ENCODE measurements around the gene DUOXA1.
"Not testable (repeated sequence)": the region's sequence is repeated elsewhere in the genome, so short reads cannot be mapped to it uniquely, and the experiment has no call there.

Gene DUOXA1

GRCh38 chr15:45106002-45106790, 23.5 kb downstream of the DUOXA1 start:
- H3K27me3 ChIP-seq (ENCODE audit: control insufficient read depth, insufficient read depth, low read length) = peaks cover 63% of the 10 kb centered on the region
- no peaks in the 10 kb centered on the region for H3K36me3 ChIP-seq (ENCODE audit: insufficient read depth, low read length)
- H3K4me2 ChIP-seq (ENCODE audit: low read length) = no peak overlapping the region
- no peak overlapping the region for H3K4me3 ChIP-seq (ENCODE audit: low read length)
- H3K9me3 ChIP-seq (replicated peaks; ENCODE audit: low read length) = no peaks in the 10 kb centered on the region
- H3K4me1 ChIP-seq (ENCODE audit: control insufficient read depth, insufficient read depth, low read length) = no peaks in the 10 kb centered on the region
- no peak overlapping the region for H3K9ac ChIP-seq (ENCODE audit: low read depth, low read length)

- H3K4me3 ChIP-seq (ENCODE audit: low read length) = no peak overlapping the region
- H3K27me3 ChIP-seq (ENCODE audit: control insufficient read depth, insufficient read depth, low read length) = peaks cover 68% of the 10 kb centered on the region
- H3K4me1 ChIP-seq (ENCODE audit: control insufficient read depth, insufficient read depth, low read length) = no peaks in the 10 kb centered on the region
- H3K4me2 ChIP-seq (ENCODE audit: low read length) = no peak overlapping the region
- no peak overlapping the region for H3K9ac ChIP-seq (ENCODE audit: low read depth, low read length)
- no peaks in the 10 kb centered on the region for H3K36me3 ChIP-seq (ENCODE audit: insufficient read depth, low read length)
- no peaks in the 10 kb centered on the region for H3K9me3 ChIP-seq (replicated peaks; ENCODE audit: low read length)
Observed at GRCh38 chr15:45105586-45105985, 24.1 kb downstream of the DUOXA1 start.

- H3K9me3 ChIP-seq (replicated peaks; ENCODE audit: low read length); H3K36me3 ChIP-seq (ENCODE audit: insufficient read depth, low read length); H3K4me3 ChIP-seq (ENCODE audit: low read length); H3K9ac ChIP-seq (ENCODE audit: low read depth, low read length); H3K4me1 ChIP-seq (ENCODE audit: control insufficient read depth, insufficient read depth, low read length); H3K4me2 ChIP-seq (ENCODE audit: low read length): not testable (repeated sequence)
- peaks cover 64% of the 10 kb centered on the region for H3K27me3 ChIP-seq (ENCODE audit: control insufficient read depth, insufficient read depth, low read length)
Observed at GRCh38 chr15:45104170-45104569, 25.5 kb downstream of the DUOXA1 start.

GRCh38 chr15:45102226-45102625, 27.5 kb downstream of the DUOXA1 start:
- Histone ChIP-seq H3K9me3 (replicated peaks; ENCODE audit: low read length) (no peaks in the 10 kb centered on the region), H3K4me1 (ENCODE audit: control insufficient read depth, insufficient read depth, low read length) (no peaks in the 10 kb centered on the region), H3K27me3 (ENCODE audit: control insufficient read depth, insufficient read depth, low read length) (peaks cover 62% of the 10 kb centered on the region), H3K36me3 (ENCODE audit: insufficient read depth, low read length) (no peaks in the 10 kb centered on the region), H3K4me3 (ENCODE audit: low read length) (no peak overlapping the region), H3K9ac (ENCODE audit: low read depth, low read length) (no peak overlapping the region), H3K4me2 (ENCODE audit: low read length) (no peak overlapping the region)

- Histone ChIP-seq H3K27me3 (ENCODE audit: control insufficient read depth, insufficient read depth, low read length) (peaks cover 57% of the 10 kb centered on the region), H3K9ac (ENCODE audit: low read depth, low read length) (no peak overlapping the region), H3K36me3 (ENCODE audit: insufficient read depth, low read length) (no peaks in the 10 kb centered on the region), H3K4me2 (ENCODE audit: low read length) (no peak overlapping the region), H3K9me3 (replicated peaks; ENCODE audit: low read length) (no peaks in the 10 kb centered on the region), H3K4me3 (ENCODE audit: low read length) (no peak overlapping the region), H3K4me1 (ENCODE audit: control insufficient read depth, insufficient read depth, low read length) (no peaks in the 10 kb centered on the region)
Observed at GRCh38 chr15:45101749-45102148, 27.9 kb downstream of the DUOXA1 start.

- Histone ChIP-seq H3K4me3 (ENCODE audit: low read length) (no peak overlapping the region), H3K36me3 (ENCODE audit: insufficient read depth, low read length) (no peaks in the 10 kb centered on the region), H3K4me1 (ENCODE audit: control insufficient read depth, insufficient read depth, low read length) (no peaks in the 10 kb centered on the region), H3K9ac (ENCODE audit: low read depth, low read length) (no peak overlapping the region), H3K9me3 (replicated peaks; ENCODE audit: low read length) (no peaks in the 10 kb centered on the region), H3K4me2 (ENCODE audit: low read length) (no peak overlapping the region), H3K27me3 (ENCODE audit: control insufficient read depth, insufficient read depth, low read length) (peaks cover 50% of the 10 kb centered on the region)
Observed at GRCh38 chr15:45100884-45101625, 28.6 kb downstream of the DUOXA1 start.

DNA sequence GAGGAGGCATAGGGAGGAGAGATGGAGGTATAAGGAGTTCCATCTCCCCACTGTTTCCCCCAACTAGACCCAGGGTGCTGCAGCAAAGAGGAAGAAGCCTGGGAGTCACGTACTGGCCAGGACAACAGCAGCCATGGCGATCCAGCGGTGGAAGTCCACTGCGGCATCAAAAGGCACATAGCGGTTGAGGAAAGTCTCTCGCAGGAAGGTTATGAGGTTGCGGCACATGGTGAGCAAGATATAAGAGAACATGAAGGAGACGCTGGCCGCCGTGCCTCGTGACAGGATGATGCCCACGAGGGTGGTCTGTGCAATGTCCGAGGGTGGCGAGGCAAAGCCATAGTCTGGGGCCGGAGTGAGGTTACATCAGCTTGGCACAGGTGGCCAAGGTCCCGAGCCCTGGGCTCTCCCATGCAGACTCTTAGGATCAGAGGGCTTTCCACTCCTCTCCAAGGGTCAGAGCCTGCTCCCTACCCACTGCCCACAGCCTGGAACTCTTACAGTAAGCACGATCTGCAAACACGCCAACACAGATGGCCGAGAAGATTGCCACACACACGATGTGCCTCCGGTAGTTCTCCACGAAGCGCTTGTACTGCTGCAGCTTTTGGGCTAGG, 30.0 kb downstream of the DUOXA1 start:
- H3K4me2 ChIP-seq (ENCODE audit: low read length) = no peak overlapping the region
- no peak overlapping the region for H3K4me3 ChIP-seq (ENCODE audit: low read length)
- no peak overlapping the region for H3K9ac ChIP-seq (ENCODE audit: low read depth, low read length)
- H3K36me3 ChIP-seq (ENCODE audit: insufficient read depth, low read length) = no peaks in the 10 kb centered on the region
- H3K27me3 ChIP-seq (ENCODE audit: control insufficient read depth, insufficient read depth, low read length) = peaks cover 39% of the 10 kb centered on the region
- H3K9me3 ChIP-seq (replicated peaks; ENCODE audit: low read length) = no peaks in the 10 kb centered on the region
- no peaks in the 10 kb centered on the region for H3K4me1 ChIP-seq (ENCODE audit: control insufficient read depth, insufficient read depth, low read length)

- no peaks in the 10 kb centered on the region for H3K36me3 ChIP-seq (ENCODE audit: insufficient read depth, low read length)
- no peaks in the 10 kb centered on the region for H3K4me1 ChIP-seq (ENCODE audit: control insufficient read depth, insufficient read depth, low read length)
- no peak overlapping the region for H3K4me2 ChIP-seq (ENCODE audit: low read length)
- peaks cover 43% of the 10 kb centered on the region for H3K27me3 ChIP-seq (ENCODE audit: control insufficient read depth, insufficient read depth, low read length)
- H3K9ac ChIP-seq (ENCODE audit: low read depth, low read length) = no peak overlapping the region
- H3K9me3 ChIP-seq (replicated peaks; ENCODE audit: low read length) = no peaks in the 10 kb centered on the region
- H3K4me3 ChIP-seq (ENCODE audit: low read length) = no peak overlapping the region
Observed at GRCh38 chr15:45097466-45097865, 32.2 kb downstream of the DUOXA1 start.

DNA sequence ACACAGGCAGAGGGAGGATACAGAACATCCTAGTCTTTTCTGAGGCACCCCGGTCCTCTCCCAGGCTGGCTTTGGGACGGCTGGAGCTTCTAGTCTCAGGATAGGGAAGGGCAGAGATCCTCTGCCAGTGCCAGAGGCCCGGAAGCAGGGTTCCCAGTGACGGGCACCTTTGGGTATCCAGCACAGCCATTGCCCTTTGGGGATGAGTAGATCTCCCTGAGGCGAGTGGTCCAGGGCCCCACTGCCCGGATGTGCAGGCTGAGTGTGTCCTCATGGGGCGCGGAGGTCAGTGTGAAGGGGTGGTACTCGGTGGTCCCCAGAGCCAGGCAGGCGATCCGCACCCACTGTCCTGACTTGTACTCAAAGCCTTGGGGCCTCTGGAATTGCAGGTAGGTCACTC, 34.0 kb downstream of the DUOXA1 start:
- Histone ChIP-seq H3K4me3 (ENCODE audit: low read length) (no peak overlapping the region), H3K4me2 (ENCODE audit: low read length) (no peak overlapping the region), H3K9ac (ENCODE audit: low read depth, low read length) (no peak overlapping the region), H3K4me1 (ENCODE audit: control insufficient read depth, insufficient read depth, low read length) (no peaks in the 10 kb centered on the region), H3K36me3 (ENCODE audit: insufficient read depth, low read length) (no peaks in the 10 kb centered on the region), H3K9me3 (replicated peaks; ENCODE audit: low read length) (no peaks in the 10 kb centered on the region), H3K27me3 (ENCODE audit: control insufficient read depth, insufficient read depth, low read length) (peaks cover 49% of the 10 kb centered on the region)

DNA sequence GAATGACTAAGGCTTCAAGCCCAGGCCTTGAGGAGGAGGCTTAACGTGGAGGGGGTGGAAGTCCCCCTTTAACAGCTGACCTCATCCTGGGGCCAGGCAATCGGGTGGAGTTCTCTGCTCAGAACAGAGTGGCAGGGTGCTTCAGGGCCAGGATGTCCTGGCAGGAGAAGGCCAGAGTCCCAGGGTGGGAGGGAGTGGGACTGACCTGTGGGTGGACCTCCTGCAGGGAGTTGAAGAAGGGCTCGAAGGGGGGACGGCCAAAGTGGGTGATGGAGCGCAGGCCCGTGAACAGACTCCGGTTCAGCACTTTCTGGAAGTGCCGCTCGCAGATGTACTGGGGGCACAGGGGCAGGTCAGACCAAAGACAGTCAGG, 35.3 kb downstream of the DUOXA1 start:
- no peaks in the 10 kb centered on the region for H3K36me3 ChIP-seq (ENCODE audit: insufficient read depth, low read length)
- H3K4me2 ChIP-seq (ENCODE audit: low read length) = no peak overlapping the region
- H3K9ac ChIP-seq (ENCODE audit: low read depth, low read length) = no peak overlapping the region
- no peaks in the 10 kb centered on the region for H3K4me1 ChIP-seq (ENCODE audit: control insufficient read depth, insufficient read depth, low read length)
- H3K27me3 ChIP-seq (ENCODE audit: control insufficient read depth, insufficient read depth, low read length) = peaks cover 47% of the 10 kb centered on the region
- H3K4me3 ChIP-seq (ENCODE audit: low read length) = no peak overlapping the region
- H3K9me3 ChIP-seq (replicated peaks; ENCODE audit: low read length) = no peaks in the 10 kb centered on the region

DNA sequence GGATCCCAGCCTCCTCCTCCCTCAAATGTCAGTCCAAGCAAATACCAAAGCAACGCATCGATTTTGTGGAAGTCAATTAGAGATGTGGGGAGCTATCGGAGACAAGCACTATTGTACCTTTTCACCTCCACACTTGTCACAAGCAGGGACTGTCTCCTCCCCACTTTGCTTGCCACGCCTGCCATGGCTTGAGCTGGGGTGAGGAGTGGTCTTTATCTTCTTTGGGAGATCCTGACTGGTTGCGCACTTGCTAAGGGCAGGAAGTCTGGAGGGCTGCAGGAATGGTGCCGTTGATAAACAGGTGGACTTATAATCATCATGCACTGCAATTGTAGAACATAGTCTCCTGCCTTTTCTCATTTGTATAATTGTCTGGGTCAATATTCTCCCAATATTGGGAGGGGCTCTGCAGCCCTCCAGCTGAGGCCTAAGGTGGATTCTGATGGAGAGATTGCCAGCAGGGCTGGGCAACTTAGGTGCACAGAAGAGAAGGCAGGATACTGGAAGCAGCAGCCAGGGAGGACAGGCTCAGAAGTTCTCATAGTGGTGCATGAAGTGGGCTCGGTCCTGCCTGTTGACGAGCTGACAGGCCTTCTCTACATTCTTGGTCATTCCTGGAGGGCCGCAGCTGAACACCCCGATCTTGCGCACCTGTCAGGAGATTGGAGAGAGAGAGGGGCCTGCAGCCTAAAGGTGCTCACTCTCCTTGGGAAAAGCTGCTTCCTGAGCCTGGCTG, 35.9 kb downstream of the DUOXA1 start:
- H3K27me3 ChIP-seq (ENCODE audit: control insufficient read depth, insufficient read depth, low read length) = peaks cover 53% of the 10 kb centered on the region
- H3K9me3 ChIP-seq (replicated peaks; ENCODE audit: low read length) = no peaks in the 10 kb centered on the region
- no peak overlapping the region for H3K4me3 ChIP-seq (ENCODE audit: low read length)
- H3K4me1 ChIP-seq (ENCODE audit: control insufficient read depth, insufficient read depth, low read length) = no peaks in the 10 kb centered on the region
- H3K36me3 ChIP-seq (ENCODE audit: insufficient read depth, low read length) = no peaks in the 10 kb centered on the region
- H3K9ac ChIP-seq (ENCODE audit: low read depth, low read length) = no peak overlapping the region
- H3K4me2 ChIP-seq (ENCODE audit: low read length) = no peak overlapping the region
